DND-41 (cell line): Measurements from ENCODE around the gene LYPLAL1.

Source experiments
- ATAC-seq: fragments of 200-7000 bp; cut with Tn5 transposase; 3 replicates; pipeline ENCODE4 v1.9.1; 2021; ENCODE audit warnings: low read depth; ENCODE audit not compliant: insufficient read depth
- DNase-seq: peaks from one replicate; pipeline ENCODE4 v3.0.0-alpha.2; 2020
- H2AFZ ChIP-seq: 2 replicates; pipeline ENCODE4 v1.6.0; 2012; ENCODE audit warnings: low read depth, low read length
- H3K27ac ChIP-seq: 2 replicates; pipeline ENCODE4 v1.5.1; 2012; ENCODE audit warnings: low read length, inconsistent platforms
- H3K27me3 ChIP-seq: fragments of 200-600 bp; sonication (generic); 2 replicates; pipeline ENCODE4 v1.6.0; 2012; ENCODE audit warnings: low read length, mild to moderate bottlenecking, inconsistent platforms; ENCODE audit not compliant: insufficient read depth, poor library complexity
- H3K36me3 ChIP-seq: 2 replicates; pipeline ENCODE4 v1.5.1; 2012; ENCODE audit warnings: low read length, inconsistent platforms; ENCODE audit not compliant: insufficient read depth
- H3K4me1 ChIP-seq: 2 replicates; pipeline ENCODE4 v1.5.1; 2012; ENCODE audit warnings: mild to moderate bottlenecking, low read length; ENCODE audit not compliant: insufficient read depth
- H3K4me2 ChIP-seq: 2 replicates; pipeline ENCODE4 v1.6.0; 2012; ENCODE audit warnings: mild to moderate bottlenecking, moderate library complexity, low read length, inconsistent platforms; ENCODE audit not compliant: insufficient read depth
- H3K4me3 ChIP-seq, 2 experiments: fragments of 200-600 bp in 1 of 2; shearing (Covaris generic) in 1 of 2; 2 replicates each; pipeline ENCODE4 v1.5.1; 2012 to 2016; ENCODE audit warnings: inconsistent platforms in 2 of 2, low read length in 2 of 2, mild to moderate bottlenecking in 2 of 2, low read depth in 1 of 2, moderate library complexity in 1 of 2
- H3K79me2 ChIP-seq: 2 replicates; pipeline ENCODE4 v1.6.0; 2012; ENCODE audit warnings: low read length, inconsistent platforms; ENCODE audit not compliant: insufficient read depth
- H3K9ac ChIP-seq: 2 replicates; pipeline ENCODE4 v1.6.0; 2012; ENCODE audit warnings: low read depth, mild to moderate bottlenecking, inconsistent platforms, low read length, moderate library complexity
- H3K9me3 ChIP-seq: 2 replicates; pipeline ENCODE4 v1.5.1; 2012; ENCODE audit warnings: low read length, moderate library complexity, mild to moderate bottlenecking, inconsistent platforms; ENCODE audit not compliant: insufficient read depth, severe bottlenecking
- H4K20me1 ChIP-seq: 2 replicates; pipeline ENCODE4 v1.6.0; 2012; ENCODE audit warnings: low read length; ENCODE audit not compliant: insufficient read depth
- CTCF ChIP-seq: IDR thresholded peaks from 2 replicates; pipeline ENCODE4 v1.5.1; 2012; ENCODE audit warnings: borderline replicate concordance, low read length, moderate library complexity, mild to moderate bottlenecking; ENCODE audit not compliant: poor library complexity, severe bottlenecking; ENCODE audit errors: extremely low read depth
- EZH2 ChIP-seq: IDR thresholded peaks from 3 replicates; pipeline ENCODE4 v1.6.1; 2012; ENCODE audit warnings: borderline replicate concordance, low read depth, mild to moderate bottlenecking, moderate library complexity, low read length, inconsistent platforms; ENCODE audit not compliant: severe bottlenecking

Gene LYPLAL1

DNA sequence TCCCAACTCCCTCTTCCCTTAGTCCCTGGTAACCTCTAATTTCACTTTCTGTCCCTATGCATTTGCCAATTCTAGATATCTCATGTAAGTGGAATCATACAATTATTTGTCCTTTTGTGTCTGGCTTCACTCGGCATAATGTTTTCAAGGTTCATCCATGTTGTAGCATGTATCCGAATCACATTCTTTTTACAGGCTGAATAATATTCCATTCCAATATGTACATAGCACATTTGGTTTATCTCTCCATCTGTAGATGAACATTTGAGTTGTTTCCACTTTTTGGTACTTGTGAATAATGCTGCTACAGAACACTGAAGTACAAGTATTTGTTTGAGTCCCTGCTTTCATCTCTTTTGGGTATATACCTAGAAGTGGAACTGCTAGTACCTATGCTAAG lies 857 bp upstream of the LYPLAL1 start:
- H2AFZ ChIP-seq, result peak overlapping the region; percentile 85

DNA sequence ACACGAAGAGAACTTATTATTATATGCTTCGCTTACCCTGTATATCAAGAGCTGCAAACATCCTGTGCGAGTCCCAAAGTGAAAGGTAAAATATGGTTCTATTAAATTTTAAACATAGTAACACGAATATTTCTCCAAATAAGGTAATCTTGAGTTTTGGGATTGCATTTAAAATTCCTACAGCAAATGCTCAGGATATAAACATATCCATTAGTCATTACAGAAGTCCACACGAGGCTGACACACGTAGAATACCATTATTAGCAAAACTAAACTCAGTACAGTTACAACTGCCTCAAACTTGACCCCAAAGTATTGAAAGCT lies 282 bp upstream of the LYPLAL1 start:
- Histone ChIP-seq H3K79me2 (peaks cover 40% of the 10 kb centered on the region), H3K27ac (peak overlapping the region; percentile 86), H3K9me3 (no peaks in the 10 kb centered on the region), H3K9ac (peak overlapping the region; percentile 85), H3K4me1 (peaks cover 30% of the 10 kb centered on the region), H4K20me1 (no peaks in the 10 kb centered on the region), H2AFZ (peak overlapping the region; percentile 85), H3K4me3 (peak overlapping the region; percentile 74 to 76; a peak in 3 of 4 replicates), H3K4me2 (peak overlapping the region; percentile 91), H3K36me3 (peaks cover 5% of the 10 kb centered on the region; the same call in 1 of the 2 replicates), H3K27me3 (no peaks in the 10 kb centered on the region)
- no peak for DNase-seq
- no peak for TF ChIP-seq EZH2
- TF ChIP-seq CTCF, result no peak
- no peak for ATAC-seq

More for the DNA sequence above, 857 bp upstream of the LYPLAL1 start:
- no peak overlapping the region; the same call in 1 of the 2 replicates for H3K27ac ChIP-seq
- DNase-seq (no peak), ATAC-seq (no peak)
- H3K9me3 ChIP-seq, result no peaks in the 10 kb centered on the region
- peak overlapping the region; percentile 85; the same call in 1 of the 2 replicates for H3K9ac ChIP-seq
- H3K79me2 ChIP-seq, result peaks cover 39% of the 10 kb centered on the region
- H3K4me1 ChIP-seq, result peaks cover 30% of the 10 kb centered on the region
- peak overlapping the region; percentile 91 for H3K4me2 ChIP-seq
- no peaks in the 10 kb centered on the region for H4K20me1 ChIP-seq
- no peaks in the 10 kb centered on the region for H3K27me3 ChIP-seq
- peaks cover under 1% of the 10 kb centered on the region; the same call in 1 of the 2 replicates for H3K36me3 ChIP-seq
- peak overlapping the region in 1 of 2 experiments; percentile 76; a peak in 1 of 4 replicates for H3K4me3 ChIP-seq
- TF ChIP-seq EZH2, result no peak
- no peak for TF ChIP-seq CTCF

DNA sequence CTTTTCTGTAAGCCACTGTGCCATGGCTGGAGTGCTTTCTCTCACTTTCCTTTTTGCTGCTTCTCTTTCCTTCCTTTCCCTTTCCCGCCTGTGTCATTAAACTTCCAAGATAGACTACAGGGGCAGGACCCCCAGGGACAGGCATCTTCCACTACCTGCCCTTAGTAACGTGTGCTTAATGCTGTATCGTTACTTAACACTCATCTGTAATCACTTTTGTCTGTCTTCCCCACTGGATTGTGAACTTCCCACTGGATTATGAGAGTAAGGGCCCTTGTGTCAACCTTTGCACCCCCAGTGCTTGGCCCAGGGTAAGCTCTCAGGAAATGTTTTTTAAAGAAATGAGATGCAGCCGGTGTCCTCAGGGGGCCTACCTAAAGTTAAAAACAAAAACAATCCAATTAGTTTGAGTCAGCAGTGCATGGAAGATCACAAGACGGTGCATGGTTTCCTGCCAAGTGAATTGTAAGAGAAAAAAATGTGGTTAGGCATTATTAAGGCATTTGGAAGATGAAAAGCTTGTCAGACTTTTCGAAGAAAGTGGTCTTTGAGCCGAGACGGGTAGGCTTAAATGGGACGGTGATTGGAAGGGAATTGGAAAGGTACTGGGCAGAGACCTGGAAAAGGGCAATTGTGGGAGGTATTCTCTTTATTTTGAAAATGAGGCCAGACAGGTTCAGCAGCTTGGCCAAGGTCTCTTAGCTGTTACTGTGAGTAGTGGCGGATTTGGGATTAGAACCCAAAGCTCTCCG lies 958 bp downstream of the LYPLAL1 start:
- Histone ChIP-seq H3K9me3 (no peaks in the 10 kb centered on the region), H3K27me3 (no peaks in the 10 kb centered on the region), H3K4me1 (peaks cover 30% of the 10 kb centered on the region), H3K4me2 (peak overlapping the region; percentile 91), H4K20me1 (no peaks in the 10 kb centered on the region), H3K4me3 (peak overlapping the region; percentile 74 to 76), H3K9ac (peak overlapping the region; percentile 85), H2AFZ (peak overlapping the region; percentile 85; the same call in 1 of the 2 replicates), H3K79me2 (peaks cover 40% of the 10 kb centered on the region), H3K36me3 (peaks cover 8% of the 10 kb centered on the region), H3K27ac (peak overlapping the region; percentile 86)
- ATAC-seq, result peak; percentile 57
- peak; percentile 44 for DNase-seq
- TF ChIP-seq CTCF, result peak; percentile 16
- no peak for TF ChIP-seq EZH2
